Activated naive CD8-positive, alpha-beta T cell treated with anti-CD3 and anti-CD28 coated beads, Interleukin-2, amount 50 U/mL, for 16 hours (primary cell): ENCODE results near the gene JMJD1C.
"Not testable (repeated sequence)": the region's sequence is repeated elsewhere in the genome, so short reads cannot be mapped to it uniquely, and the experiment has no call there.

Experiments used
- DNase-seq: peaks from one replicate; pipeline ENCODE4 v3.0.0-alpha.2; 2020; ENCODE audit warnings: low read depth, low spot score

JMJD1C gene

GRCh38 chr10:63262430-63263073, 203.2 kb downstream of the JMJD1C start:
- no peak for DNase-seq

DNA sequence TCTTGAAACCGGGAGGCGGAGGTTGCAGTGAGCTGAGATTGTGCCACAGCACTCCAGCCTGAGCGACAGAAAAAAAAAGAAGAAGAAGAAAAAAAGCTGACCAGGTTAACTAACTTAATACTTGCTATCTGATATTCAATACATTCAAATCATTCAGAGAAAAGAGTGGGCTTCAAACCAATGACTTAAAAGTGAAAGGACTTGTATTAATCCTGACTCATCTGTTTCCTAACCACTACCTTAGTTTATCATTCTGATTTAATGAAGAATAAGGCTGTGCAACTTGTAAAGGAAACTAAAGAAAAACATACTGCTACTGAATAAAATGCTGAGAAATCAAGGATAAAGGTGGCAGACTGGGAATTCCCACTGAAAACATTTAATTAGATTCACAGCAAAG, 204.3 kb downstream of the JMJD1C start:
- no peak for DNase-seq

- no peak for DNase-seq
Observed at GRCh38 chr10:63260860-63261251, 204.9 kb downstream of the JMJD1C start.

- DNase-seq, result no peak
Observed at GRCh38 chr10:63260103-63260859, 205.5 kb downstream of the JMJD1C start.

- no peak for DNase-seq
Observed at GRCh38 chr10:63258920-63259678, 206.7 kb downstream of the JMJD1C start.

DNA sequence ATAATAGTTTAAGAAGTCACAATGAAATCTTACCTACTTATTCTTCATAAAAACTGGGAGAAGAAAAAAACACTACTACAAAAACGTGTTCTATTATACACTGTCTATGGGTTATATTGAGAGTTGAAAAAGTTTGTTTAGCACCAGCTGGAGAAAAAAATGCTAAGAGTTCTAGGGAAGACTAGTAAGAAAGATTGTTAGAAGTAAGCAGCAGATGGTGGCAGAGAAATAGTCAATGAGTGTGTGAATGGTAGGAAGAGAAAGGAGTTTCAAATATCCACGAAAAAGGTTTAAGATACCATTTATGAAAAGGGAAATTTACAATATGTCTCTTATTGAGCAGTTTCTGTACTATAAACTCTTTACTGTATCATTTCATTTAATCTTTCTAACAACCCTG, 208.0 kb downstream of the JMJD1C start:
- no peak for DNase-seq

DNA sequence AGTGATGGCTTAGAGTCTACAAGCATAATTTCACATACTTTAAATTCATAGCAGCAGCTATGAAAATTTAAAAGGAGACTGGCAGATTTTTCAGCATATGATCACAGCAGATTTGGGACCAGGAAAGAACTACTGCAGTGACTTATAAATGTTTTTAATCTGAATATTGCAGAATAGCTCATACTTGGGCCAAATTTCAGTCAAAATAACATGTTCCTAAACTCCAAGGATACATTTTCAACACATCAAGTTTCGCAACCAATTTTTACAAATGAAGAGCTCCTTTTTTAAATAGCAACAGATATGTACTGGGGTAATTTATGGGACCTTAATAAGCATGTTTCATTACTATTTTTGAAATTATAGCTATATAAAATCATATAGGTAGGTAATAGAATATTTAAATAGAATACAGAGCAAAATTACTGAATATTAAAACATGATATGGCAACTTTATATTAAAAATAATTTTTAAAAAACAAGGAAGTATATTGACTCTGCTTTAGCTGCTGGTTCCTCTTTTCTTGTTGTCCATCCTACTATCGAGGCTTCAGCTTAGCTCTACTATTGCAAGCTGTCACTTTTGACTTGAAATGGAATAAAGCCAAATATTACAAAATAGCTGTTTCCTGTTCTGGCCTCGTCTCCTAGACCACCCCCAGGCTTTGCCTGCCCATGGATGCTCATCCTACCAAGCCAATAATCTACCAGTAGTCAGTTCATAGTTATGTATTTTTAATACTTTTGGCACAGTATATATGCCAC, 209.6 kb downstream of the JMJD1C start:
- DNase-seq, result no peak

DNA sequence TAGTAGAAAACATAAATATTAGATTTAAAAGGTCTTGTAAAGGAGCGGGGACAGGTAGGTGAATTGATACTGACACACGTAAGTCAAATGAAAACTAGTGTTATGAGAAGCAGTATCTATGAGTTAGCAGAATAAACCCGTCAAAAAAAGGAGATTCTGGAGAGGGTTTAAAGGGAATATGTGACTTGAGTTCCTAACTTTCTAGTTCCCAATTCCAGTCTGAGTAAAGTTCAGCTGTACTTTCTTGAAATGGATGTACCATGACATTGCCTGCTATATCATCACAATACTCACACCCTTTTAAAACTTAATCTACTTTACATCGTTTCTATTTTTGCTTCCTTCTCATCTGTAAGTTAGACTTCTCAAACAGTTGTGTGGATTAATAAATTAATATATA, 210.5 kb downstream of the JMJD1C start:
- no peak for DNase-seq

- DNase-seq, result no peak
Observed at GRCh38 chr10:63253040-63253439, 212.7 kb downstream of the JMJD1C start.

DNA sequence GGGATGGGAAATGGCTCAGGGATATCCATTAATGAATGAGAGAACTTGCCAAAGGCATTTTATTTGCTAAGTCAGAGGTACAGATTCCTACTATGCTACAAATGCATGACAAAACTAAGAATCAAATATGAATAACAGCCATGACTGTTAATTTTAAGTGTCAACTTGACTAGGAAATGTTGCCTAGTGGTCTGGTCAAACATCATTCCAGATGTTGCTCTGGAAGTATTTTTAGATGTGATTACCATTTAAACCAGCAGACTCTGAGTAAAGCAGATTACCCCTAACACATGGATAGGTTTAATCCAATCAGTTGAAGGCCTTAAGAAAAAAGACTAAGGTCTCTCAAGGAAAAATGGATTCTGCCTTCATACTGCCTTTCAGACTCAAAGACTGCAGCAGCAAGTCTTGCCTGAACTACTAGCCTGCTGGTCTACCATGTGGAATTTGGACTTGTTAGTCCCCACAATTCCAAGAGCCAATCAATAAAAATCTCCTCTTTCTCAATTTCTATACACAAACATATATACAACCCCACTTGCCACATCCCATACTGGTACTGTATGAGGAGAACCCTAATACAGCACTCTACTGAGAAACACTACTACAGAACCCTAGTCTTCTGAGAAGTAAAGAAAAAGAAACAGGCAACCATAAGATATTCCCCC, 213.5 kb downstream of the JMJD1C start:
- DNase-seq, result no peak

- no peak for DNase-seq
Observed at GRCh38 chr10:63250032-63250431, 215.7 kb downstream of the JMJD1C start.

GRCh38 chr10:63247771-63248170, 218.0 kb downstream of the JMJD1C start:
- no peak for DNase-seq

DNA sequence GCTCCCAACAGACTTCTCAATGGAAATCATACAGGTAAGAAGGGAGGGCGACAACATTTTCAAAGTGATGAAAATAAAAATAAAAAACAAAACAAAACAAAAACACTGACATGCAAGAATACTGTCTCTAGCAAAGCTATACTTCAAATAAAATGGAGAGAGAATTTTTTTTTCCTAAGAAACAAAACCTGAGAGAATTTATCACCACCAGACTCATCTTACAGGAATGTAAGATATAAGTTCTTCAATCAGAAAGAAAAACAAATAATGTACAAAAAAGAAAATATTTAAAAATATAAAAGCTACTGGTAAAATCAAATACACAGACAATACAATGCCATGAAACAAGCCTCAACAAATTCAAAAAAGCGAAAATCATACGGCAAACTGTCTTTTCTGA, 219.4 kb downstream of the JMJD1C start:
- no peak for DNase-seq

DNA sequence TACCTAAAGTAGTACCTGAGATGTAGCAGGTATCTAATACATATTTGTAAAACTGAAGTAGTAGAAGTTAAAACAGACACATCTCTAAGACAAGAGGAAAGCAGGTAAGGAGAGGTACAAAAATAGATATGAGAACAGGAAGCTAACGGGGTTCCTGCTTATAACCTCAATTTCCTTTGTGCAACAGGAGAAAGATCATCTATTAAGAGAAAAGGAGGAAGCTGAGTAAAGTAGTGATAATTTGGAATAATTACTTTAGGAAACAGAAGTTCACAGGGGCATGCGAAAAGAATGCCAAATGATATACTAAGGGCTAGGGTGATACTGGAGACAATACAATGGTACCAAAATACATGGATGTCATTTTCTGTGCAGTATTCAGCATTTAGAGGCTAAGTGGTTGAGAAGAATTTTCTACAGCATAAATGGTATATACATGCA, 223.9 kb downstream of the JMJD1C start:
- no peak for DNase-seq

DNA sequence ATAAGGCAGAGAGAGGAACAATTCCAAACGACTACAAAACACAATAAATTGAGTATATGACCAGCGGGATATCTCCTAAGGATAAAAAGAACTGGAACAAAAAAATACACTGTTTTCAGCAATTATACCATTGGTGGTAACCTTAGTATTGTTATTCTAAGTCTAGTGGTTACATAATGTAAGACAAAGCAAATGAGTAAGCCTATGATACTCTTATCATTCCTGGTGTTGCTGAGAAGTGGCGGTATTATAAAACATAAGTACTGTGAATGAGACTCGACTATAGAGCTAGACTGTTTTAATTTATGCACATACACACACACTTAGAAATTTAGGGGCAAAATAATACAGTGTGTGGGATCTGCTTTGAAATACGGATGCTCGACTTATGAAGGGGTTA, 225.0 kb downstream of the JMJD1C start:
- DNase-seq, result no peak

DNA sequence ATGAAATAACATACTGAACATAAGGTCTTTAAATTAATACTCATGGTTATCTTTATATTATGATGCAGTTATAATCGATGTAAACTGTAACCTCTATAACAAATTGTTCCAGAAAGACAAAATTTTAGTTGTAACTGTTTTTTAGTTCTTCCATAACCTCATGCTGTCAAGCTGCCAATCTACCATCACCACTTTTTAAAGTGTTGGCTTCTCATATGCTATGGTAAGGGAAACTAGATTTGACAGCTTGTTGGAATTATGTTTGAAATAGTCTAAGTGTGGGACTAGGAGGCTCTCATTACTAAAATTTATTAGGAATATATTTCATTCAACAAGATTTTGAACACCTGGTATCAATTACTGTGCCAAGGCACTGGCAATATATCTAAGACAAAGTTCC, 227.3 kb downstream of the JMJD1C start:
- no peak for DNase-seq

DNA sequence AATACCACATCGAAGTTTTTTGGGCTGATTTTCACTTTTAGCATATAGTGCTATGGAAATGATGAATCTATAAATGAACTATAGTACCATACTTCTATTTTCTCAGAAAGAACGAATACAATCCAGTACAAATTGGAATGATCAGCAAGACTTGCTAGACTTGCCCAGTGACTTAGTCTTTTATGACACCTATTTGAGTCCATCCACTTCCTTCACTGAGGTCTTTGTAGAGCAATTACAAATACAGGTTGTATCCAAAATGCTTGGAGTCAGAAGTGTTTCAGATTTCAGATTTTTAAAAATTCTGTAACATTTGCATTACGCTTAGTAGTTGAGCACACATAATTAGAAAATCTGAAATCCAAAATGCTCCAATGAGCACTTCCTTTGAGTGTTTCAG, 228.4 kb downstream of the JMJD1C start:
- no peak for DNase-seq

DNA sequence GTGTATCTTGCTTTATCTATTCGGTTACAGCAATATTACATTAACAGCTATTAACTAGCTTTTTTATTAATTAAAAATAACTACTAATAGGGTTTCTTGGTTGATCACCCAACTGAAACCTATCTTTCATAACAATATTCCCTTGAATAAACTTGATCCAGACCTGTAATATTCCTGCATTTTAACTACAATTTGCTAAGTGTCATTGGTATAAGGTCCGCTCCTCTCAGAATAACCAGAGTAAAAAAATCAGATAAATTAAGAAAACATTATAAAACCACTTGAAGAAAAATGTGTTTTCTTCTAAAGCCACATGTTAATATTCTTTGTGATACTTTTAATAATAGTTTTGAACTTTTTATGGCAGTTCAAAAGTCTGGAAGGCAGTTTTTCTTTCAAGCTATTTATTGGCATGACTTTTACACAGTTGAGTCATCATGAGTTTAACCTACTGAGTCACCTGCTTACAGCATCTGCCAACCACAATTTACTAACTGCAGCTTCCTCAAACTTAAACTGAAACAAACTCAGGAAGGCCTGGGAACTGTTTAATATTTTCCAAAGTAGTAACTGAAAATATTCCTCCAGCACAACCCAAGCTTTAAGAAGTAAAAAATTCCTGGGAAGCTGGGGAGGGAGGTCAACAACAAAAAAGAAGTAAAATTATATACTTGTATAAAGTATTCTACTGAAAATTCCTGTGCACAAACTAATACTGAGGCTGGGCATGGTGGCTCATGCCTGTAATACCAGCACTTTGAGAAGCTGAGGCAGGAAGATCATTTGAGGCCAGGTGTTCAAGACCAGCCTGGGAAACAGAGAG, 229.5 kb downstream of the JMJD1C start:
- DNase-seq, result no peak

GRCh38 chr10:63235136-63235535, 230.6 kb downstream of the JMJD1C start:
- not testable (repeated sequence) for DNase-seq

DNA sequence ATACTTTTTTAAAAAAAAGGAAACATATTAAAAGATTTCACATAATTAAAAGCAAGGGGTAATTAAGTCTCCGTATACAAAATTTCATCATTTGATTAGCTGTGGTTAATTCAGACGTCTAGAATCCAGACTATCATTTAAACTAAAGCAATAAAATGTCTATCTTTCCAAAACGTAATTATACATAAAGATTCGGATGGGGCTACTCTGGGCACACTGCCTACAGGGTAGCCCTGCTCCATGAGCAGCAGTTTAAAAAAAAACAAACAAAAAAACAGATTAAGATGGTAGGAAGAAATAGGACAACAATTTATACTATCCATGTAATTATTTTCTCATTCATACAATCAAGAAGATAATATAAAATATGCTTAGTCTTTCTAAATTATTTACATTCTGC, 236.6 kb downstream of the JMJD1C start:
- no peak for DNase-seq
